Measurements from ENCODE around the gene ADAM29. TPM values are rescaled to one million over a fixed set of nuclear protein-coding genes. Genes with fewer than 3 reads are reported as not detected.
A peak's percentile ranks its signal among the peaks of the same experiment; 100 is the strongest.
"Not testable (repeated sequence)": the region's sequence is repeated elsewhere in the genome, so short reads cannot be mapped to it uniquely, and the experiment has no call there.

The ADAM29 gene
- under 0.01 TPM for total RNA-seq

DNA sequence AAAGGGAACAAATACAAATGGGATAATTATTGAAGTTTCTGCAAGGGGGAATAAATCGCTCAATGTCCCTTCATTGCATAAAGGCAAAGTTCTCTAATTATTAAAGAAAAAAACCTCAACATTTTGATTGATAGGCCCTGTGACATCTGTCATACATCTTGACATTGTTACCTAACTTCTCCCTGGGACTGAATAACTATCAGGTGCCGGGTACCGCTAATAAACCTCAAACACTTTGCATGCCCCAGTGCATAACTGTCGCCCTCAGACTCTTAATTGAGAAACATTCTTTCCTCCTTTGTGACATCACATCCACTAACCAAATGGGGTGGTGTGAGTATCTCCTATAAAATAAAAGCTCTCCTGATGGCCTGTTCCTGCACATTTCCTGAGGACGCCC is at the start of gene ADAM29:
Gene ADAM29, plus strand, starts transcription at position 301 of the 400 bp plus-strand sequence. CDS start 57,168 bp downstream, outside the sequence.
- no peak for DNase-seq (ENCODE audit: low read depth in 2 of 3, low spot score in 2 of 3)

GRCh38 chr4:174869339-174869738 is 48.8 kb upstream of the ADAM29 start:
- no peak for DNase-seq (ENCODE audit: low read depth in 2 of 3, low spot score in 2 of 3)

DNA sequence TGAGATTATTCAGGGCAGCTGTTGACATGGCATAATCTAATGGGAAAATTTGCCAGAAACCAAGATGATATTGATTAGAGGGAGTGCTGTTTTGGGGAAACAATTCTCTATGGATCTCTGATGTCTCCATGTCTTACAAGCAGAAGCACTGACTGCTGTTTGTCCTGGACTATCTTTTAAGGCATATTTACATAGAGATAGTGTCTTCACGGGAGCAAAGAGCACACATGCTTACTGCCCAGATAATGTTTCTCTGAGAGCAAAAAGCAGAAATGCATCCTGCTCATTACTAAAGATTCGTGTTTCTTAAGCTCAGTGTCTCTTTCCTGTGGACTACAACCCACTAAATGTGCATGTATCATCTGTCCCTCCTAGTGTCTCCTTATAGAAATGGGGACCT is 47.8 kb upstream of the ADAM29 start:
- no peak for DNase-seq (ENCODE audit: low read depth in 2 of 3, low spot score in 2 of 3)

GRCh38 chr4:174871407-174871806 is 46.8 kb upstream of the ADAM29 start:
- DNase-seq (ENCODE audit: low read depth in 2 of 3, low spot score in 2 of 3) = no peak

DNA sequence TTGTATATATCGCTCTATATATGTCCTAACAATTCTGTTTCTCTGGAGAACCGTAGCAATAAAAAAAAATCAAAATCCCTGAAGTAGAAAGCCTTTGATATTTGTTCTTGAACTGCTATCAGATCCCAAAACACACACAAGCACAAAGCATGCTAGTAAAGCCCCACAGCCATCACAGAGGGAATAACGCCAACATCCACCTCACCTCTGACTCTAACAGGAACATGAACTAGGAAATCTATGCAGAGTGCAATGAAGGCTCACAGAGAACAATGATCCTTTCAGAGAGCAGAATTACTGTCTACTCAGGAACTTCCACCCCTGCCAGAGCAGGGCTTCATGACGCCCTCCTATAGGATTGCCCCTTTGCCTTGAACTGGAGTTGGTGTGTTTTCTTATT is 45.0 kb upstream of the ADAM29 start:
- not testable (repeated sequence) for DNase-seq (ENCODE audit: low read depth in 2 of 3, low spot score in 2 of 3)

DNA sequence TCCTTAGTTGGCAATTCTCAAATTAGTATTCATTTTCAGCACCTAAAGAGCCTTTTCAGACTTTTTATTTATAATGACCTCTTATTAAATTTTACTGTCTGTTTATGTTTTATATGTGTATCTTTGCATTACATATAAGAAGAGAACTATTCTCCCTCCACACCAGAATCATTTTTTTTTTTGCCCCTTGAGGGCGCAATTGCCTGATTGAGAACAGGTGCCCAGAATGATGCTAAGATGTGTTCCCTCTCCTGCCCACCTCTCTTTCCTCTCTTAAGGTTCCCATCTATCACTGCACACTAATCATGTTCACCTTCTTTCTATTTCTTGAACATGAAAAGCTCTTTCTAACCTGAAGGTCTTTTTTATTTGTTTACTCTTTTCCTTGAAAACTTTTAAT is 44.2 kb upstream of the ADAM29 start:
- peak in 1 of 3 donors; percentile 31 for DNase-seq (ENCODE audit: low read depth in 2 of 3, low spot score in 2 of 3)

DNA sequence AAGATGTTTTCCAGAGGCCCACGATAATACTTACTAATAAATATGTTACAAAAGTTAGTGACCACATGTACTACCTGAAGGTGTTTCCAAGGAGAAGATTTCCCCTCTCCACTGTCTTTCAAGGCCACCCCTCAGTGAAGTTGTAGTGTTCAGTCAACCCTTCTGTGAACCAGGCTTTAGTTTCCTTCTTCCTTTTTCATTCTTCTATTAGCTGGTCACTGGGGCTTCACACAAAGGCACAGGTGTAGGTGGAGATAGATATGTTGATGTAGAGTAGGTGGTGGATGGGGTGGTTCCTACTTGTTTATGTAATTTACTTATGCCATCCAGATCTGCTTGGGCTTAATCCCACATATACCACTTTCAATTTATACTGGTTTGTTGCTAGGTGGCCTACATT is 43.3 kb upstream of the ADAM29 start:
- DNase-seq (ENCODE audit: low read depth in 2 of 3, low spot score in 2 of 3) = no peak

DNA sequence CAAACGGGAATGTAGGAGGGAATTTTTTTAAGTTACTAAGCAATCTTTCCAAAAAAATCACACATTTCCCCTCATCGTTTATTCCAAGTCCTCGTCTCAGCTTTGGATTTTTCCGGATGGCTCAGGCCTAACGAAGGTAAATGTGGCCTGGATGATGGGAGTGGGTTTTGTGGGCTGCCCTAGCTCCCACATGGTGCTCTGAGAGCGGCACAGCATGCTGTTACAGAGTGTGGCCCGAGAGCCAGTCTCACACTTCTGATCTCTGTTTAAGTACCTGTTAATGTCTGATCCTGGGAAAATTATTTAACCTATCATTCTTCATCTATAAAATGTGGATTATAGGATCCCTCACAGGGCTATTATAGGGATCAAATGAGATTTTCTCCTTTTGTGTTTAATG is 38.2 kb upstream of the ADAM29 start:
- DNase-seq (ENCODE audit: low read depth in 2 of 3, low spot score in 2 of 3) = no peak

- DNase-seq (ENCODE audit: low read depth in 2 of 3, low spot score in 2 of 3) = no peak
Measured at GRCh38 chr4:174882317-174882992, 35.7 kb upstream of the ADAM29 start.

GRCh38 chr4:174907508-174907907 is 10.7 kb upstream of the ADAM29 start:
- DNase-seq (ENCODE audit: low read depth in 2 of 3, low spot score in 2 of 3) = no peak

GRCh38 chr4:174910271-174910670 is 7.9 kb upstream of the ADAM29 start:
- DNase-seq (ENCODE audit: low read depth in 2 of 3, low spot score in 2 of 3) = no peak

GRCh38 chr4:174912919-174913543 is 5.1 kb upstream of the ADAM29 start:
- DNase-seq (ENCODE audit: low read depth in 2 of 3, low spot score in 2 of 3) = no peak

DNA sequence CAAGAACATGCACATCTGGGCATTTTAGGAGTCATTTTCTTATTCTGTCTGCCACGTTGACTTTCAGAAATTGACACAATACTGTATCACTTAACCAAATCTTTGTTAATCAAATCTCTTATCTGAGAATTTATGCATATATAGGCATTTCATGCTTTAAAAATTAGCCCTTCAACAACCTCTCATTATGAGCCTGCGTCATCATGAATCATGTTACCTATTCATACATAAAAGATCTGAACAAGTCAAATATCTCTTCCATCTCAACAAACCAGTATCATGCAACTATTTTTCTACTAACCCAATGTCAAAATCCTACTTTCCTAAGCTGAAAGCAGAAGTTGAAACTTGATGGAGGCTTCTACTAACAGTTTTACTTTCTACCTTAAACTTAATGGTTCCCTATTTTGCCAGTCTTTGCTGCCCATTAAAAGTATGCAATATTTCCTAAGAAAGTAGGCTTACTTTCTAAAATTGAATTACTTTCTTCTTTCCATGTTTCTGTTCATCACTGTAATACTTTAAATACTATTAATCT is 1.8 kb downstream of the ADAM29 start:
- no peak for DNase-seq (ENCODE audit: low read depth in 2 of 3, low spot score in 2 of 3)

GRCh38 chr4:174926958-174927357 is 8.8 kb downstream of the ADAM29 start:
- DNase-seq (ENCODE audit: low read depth in 2 of 3, low spot score in 2 of 3) = no peak

GRCh38 chr4:174928174-174928573 is 10.0 kb downstream of the ADAM29 start:
- DNase-seq (ENCODE audit: low read depth in 2 of 3, low spot score in 2 of 3) = no peak

DNA sequence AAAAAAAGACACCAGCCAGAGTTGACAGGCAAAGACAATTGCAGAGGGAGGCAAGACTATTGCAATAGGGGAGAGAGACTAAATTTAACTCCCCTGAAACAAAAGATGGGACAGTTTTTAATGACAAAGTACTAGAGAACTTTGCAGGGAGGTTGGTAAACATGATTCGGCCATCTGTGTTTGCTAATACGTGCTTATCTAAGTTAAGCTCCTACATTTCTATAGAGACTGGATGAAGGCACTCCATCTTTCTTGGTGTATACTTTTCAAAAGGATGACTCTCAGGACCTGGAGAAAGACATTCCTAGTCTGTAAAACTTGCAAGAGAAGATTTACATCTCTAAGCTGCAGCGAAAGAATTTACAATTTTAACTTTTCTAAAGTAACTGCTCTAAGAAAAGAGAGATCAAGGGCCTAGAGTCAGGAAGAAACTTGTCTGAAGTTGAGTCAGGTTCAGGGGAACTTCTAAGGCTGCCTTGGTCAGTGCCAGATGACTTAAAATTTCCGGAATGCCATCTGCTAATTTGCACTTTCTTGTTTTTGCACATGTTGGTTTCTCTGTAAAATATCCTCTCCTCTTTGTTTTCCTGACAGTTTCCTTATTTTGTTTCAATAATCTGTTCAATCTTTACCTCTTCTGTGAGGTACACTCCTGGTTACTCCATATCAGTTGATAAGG is 10.6 kb downstream of the ADAM29 start:
- no peak for DNase-seq (ENCODE audit: low read depth in 2 of 3, low spot score in 2 of 3)

- no peak for DNase-seq (ENCODE audit: low read depth in 2 of 3, low spot score in 2 of 3)
Measured at GRCh38 chr4:174929346-174929745, 11.2 kb downstream of the ADAM29 start.

- DNase-seq (ENCODE audit: low read depth in 2 of 3, low spot score in 2 of 3) = no peak
Measured at GRCh38 chr4:174930895-174931294, 12.7 kb downstream of the ADAM29 start.

GRCh38 chr4:174933083-174933482 is 14.9 kb downstream of the ADAM29 start:
- no peak for DNase-seq (ENCODE audit: low read depth in 2 of 3, low spot score in 2 of 3)

DNA sequence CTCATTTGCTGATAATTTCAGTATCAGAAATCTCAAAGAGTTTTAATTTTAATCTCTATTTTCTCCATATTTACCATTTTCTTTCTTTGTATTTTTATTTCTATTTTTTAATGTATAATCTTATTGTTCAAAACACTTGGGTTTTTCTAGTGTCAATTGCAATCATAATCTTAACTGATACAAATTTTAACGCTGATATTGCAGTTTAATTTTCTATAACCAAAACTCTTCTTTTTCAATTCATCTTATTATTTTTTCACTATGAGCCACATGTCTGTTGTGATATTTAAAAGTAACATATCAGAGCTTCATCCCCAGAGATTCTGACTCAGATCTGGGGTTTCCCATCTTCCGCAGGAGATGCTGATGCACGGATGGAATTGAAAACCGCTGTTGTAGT is 16.2 kb downstream of the ADAM29 start:
- DNase-seq (ENCODE audit: low read depth in 2 of 3, low spot score in 2 of 3) = no peak

DNA sequence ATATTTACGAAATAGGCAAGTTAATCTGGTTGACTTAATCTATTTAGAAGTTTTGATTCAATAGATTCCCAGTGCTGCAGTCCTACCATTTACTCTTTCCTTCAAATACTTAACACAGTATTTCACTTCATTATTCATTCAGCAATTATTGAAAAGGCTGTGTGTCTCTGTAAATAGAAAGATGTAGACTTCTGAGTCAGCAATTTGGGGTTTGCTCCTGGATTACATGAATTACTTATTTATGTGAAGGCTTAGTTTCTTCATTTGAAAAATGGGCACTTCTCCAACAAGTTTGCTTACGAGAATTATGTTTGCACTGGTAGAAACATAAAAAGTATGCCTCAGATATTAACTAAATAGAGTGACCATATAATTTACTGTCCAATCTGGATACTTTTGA is 17.4 kb downstream of the ADAM29 start:
- DNase-seq (ENCODE audit: low read depth in 2 of 3, low spot score in 2 of 3) = no peak

- no peak for DNase-seq (ENCODE audit: low read depth in 2 of 3, low spot score in 2 of 3)
Measured at GRCh38 chr4:174940002-174940401, 21.8 kb downstream of the ADAM29 start.
